Measurements from ENCODE around the gene ITPR2.
A peak's percentile ranks its signal among the peaks of the same experiment; 100 is the strongest.

ITPR2 gene

DNA sequence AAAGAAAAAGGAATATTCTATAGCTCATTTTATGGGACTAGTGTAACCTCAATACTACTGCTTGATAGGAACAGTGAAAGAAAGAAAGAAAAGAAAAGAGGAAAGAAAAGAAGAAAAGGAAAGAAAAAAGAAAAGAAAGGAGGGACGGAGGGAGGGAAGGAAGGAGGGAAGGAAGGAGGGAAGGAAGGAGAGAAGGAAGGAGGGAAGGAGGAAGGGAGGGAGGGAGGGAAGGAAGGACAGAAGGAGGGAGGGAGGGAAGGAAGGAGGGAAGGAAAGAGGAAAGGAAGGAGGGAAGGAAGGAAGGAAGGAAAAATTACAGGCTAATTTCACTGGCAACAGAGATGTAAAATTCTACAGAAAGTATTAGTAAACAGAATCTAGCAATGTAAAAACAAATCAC, 215.5 kb downstream of the ITPR2 start:
- no peak for TF ChIP-seq CTCF (IDR thresholded peaks at IDR 0.05)

DNA sequence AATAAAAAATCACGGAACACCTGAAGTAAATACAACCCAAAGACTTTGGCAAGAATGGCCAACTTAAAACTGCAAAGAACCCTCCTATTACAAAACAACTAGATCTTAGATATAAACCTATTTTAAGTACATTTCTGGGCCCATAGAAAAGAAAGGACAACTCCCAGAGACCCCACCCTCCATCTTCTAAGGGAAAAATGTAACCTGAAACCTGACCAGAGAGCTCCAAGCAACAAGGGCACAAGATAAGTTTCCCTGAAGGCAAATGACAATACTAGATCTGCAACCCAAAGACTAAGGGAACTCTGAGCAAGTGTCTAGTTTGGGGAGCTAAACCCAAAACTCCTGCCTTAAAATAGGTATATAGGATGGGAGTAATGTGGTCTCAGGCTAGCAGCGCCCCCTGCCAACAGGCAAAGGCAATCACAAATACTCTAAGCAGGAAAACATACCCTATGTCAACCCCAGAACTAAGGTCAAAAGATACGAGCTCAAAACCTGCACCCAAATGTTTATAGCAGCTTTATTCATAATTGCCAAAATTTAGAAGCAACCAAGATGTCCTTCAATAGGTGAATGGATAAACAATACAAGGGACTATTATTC, 218.9 kb downstream of the ITPR2 start:
- TF ChIP-seq CTCF (IDR thresholded peaks at IDR 0.05) = peak; percentile 56

DNA sequence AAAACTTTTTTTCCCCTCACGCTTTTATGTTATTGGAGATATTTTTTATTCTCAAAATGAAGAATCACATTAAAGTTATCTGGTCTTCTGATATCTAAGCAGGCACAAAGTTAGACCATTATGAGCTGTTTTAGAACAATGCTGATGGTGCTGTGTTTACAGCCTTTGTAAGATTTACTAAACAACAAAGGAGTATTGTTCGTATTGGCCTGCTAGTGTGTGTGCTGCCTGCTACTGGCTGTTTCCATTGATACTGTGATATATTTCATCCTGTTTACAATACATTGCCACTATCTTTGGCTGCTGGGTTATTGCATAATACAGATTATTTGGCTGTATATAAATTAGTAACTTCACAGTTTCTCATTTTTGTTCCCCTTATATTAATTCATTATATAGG, 220.8 kb downstream of the ITPR2 start:
- TF ChIP-seq CTCF (IDR thresholded peaks at IDR 0.05) = no peak

GRCh38 chr12:26611598-26611997, 221.4 kb downstream of the ITPR2 start:
- no peak for TF ChIP-seq CTCF (IDR thresholded peaks at IDR 0.05)

- TF ChIP-seq CTCF (IDR thresholded peaks at IDR 0.05) = no peak
These were observed 222.2 kb downstream of the ITPR2 start for GRCh38 chr12:26610774-26611173.

DNA sequence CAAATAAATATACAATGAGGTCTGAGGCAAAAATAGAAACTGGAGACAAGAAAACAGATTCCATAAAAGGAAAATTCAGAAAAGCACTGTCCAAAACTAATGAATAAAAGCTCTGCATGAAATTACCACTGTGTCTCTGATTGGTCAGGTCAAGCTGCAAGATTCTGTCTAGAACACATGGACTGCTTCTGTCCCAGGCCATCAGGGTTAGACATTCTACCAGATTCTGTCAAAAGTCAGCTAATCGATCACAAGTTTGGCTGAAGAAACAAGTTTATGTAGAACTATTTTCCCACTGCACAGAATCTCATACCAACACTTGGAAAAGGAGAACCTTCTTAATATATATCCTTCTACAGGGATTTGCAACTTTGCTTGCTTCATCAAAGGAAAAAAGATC, 223.0 kb downstream of the ITPR2 start:
- TF ChIP-seq CTCF (IDR thresholded peaks at IDR 0.05) = no peak

DNA sequence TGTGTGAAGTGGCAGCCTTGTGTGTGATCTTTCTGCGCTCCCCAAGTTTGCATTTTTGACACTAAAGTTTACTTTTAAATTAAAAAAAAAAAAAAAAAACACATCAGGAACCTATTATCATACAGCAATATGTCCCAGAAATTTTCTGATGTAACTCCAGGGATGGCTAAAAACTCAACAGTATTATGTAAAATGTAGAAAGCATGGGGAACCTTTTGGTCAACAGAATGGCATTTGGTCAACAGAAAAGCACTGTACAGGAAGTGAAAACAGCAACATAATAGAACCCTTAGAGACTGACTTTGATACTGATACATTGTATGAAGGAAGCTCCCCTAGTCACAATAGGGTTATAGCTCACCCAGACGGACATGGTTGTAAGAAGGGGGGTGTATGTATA, 224.3 kb downstream of the ITPR2 start:
- no peak for TF ChIP-seq CTCF (IDR thresholded peaks at IDR 0.05)

DNA sequence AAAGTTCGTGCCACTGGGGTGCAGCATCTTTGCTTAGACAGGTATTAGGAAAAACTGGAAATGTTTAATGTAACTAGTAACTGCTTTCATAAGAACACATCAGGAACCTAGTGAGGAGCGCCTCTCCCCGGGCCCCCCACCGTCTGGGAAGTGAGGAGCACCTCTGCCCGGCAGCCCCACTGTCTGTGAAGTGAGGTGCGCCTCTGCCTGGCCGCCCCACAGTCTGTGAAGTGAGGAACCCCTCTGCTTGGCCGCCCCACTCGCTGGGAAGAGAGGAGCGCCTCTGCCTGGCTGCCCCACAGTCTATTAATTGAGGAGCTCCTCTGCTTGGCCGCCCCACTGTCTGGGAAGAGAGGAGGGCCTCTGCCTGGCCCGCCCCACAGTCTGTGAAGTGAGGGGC, 224.7 kb downstream of the ITPR2 start:
- TF ChIP-seq CTCF (IDR thresholded peaks at IDR 0.05) = no peak

Data from LNCAP (cell line).